NCI-H510A (cell line): Measurements from ENCODE around the gene MLXIP.
"Not testable (repeated sequence)": the region's sequence is repeated elsewhere in the genome, so short reads cannot be mapped to it uniquely, and the experiment has no call there.

Experiments used
- DNase-seq: peaks from one replicate; lab custom pipeline; 2025; lab: John Stamatoyannopoulos, UW

MLXIP gene

DNA sequence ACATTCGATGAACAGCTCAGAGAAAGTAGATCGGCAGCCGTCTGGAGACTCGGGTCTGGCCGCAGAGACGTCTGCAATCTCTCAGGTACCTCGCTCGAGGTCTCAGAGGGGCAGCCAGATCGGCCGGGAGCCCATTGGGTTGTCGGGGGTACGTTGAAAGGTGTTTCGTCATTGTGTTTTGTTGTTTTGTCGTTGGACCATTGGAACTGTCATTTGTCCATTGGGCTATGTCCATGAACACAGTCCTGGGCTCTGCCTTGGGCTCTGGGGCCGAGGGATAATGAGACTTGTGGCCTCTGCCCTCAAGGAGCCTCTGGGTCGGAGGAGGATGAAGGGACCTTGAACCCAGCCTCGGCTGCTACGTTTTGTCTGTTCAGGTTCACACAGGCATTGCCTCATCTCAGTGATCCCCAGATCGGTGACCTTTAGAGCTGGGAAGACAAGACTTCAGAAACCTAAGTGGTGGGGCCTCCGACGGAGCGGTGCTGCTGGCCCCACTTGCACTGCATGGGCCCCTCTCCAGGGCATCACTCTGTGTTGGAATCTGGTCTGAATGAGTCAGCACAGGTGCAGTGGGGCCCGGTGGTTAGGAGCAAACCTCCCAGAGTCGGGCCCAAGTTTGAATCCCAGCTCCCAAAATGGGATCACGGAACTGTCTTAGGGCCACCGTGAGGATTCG, 23.6 kb upstream of the MLXIP start:
- no peak for DNase-seq

DNA sequence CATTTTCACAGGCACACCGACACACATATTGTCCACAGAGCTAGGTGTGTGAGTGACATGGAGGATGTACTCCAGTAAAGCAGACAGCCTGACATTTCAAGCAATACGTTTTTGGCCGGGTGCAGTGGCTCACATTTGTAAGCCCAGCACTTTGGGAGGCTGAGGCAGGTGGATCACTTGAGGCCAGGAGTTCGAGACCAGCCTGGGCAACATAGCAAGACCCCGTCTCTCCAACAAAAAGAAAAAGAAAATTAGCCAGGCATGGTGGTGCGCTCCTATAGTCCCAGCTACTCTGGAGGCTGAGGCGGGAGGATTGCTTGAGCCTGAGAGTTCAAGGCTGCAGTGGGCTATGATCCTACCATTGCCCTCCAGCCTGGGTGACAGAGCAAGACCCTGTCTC, 22.1 kb upstream of the MLXIP start:
- DNase-seq, result not testable (repeated sequence)

DNA sequence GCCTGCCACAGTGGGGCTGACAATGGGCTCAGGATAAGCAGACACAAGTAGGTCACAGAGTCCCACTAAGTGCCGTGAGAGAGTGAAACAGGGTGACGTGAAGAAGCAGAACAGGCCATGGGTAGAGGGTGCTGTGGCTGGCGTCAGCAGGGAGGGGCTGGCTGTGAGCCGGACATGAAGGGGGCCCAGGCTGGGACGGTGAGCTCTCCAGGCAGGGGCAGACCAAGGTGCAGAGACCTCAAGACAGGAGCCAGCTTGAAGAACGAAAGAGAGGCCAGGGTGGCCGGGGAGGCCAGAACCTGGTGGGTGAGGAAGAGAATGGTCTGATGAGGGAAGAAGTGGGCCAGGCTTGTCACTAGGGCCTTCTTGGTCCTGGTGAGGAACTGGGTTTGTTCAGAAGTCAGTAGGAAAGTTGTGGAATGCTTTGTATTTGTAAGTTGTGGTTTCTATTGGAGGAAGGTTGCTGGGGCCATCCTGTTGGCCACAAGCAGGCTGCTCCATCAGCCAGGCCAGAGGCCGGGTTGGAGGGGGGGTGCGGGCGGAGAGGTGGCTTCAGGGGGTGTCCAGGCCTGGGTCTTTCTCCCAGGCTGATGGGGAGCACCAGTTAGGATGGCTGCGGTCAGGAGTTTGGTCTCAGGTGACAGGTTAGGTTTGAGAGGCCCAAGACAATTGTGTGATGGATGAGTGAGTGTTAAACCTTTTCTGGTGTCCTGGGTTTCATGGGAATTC, 21.4 kb upstream of the MLXIP start:
- DNase-seq, result no peak

DNA sequence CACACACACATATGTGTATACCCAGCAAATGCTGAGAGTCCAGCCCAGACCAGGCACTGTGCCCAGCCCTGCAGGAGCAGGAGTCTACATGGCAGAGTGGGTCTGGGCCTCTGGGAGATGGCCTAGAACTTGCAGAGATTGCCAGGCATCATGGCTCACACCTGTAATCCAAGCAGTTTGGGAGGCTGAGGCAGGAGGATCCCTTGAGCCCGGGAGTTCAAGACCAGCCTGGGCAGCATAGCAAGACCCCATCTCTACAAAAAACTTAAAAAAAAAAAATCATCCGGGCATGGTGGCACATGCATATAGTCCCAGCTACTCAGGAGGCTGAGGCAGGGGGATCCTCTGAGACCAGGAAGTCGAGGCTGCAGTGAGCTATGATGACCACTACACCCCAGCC, 20.8 kb upstream of the MLXIP start:
- no peak for DNase-seq

DNA sequence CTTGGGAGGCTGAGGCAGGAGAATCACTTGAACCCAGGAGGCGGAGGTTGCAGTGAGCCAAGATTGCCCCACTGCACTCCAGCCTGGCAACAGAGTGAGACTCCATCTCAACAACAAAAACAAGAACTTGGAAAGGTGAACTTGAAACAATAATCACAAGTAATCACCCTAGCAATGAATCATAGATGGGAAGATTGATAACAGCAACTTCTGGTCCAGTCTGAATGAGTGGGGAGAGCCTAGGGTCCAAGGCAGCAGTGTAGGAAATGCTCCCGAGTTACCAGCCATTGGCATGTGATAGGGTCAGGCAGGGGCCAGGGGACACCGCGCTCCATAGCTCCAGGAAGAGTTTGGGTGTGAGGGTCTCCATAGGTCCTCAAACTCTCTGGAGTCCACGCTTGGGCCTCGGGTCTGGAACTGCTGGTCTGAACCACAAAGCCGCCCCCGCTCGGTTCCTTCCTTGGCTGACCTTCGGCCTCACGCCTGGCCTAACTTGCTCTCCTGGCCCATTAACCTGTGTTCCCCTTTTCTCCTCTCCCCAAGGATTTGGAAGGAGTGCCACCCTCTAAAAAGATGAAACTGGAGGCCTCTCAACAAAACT, 19.9 kb upstream of the MLXIP start:
- DNase-seq, result no peak

DNA sequence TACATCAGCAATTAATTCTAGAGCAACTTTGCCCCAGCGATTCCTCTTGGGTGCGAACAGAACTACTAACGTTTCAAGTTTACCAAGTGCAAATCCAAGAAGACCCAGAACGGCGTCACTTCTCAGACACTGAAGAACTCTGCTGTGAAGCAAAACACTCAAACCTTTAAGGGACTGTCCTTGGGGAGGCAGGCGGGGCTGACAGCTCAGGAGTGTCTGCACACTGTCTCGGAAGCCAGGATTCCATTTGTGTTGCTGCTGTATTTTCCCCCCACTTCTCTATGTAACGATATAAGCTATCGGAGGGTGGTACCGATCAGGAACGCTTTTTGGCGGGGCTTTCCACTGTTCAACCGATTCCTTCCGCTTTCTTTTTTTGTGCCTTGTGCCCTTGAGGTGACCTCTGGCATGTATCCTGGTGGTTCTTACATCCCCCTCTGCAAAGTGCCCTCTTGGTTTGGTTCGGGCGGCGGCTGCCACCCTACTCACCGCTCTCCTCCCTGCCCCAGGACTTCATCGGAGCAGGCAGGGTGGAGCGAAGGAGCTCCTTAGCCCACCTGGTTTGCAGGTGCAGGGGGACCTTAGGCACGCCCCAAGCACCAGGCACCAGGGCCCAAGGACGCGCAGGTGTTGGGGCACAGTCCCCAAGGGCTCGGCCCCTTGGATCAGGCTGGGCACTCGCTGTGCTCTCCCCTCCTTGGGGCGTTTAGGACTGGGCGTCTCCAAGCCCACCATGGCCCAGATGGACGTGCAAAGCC, 19.2 kb upstream of the MLXIP start:
- DNase-seq, result no peak

DNA sequence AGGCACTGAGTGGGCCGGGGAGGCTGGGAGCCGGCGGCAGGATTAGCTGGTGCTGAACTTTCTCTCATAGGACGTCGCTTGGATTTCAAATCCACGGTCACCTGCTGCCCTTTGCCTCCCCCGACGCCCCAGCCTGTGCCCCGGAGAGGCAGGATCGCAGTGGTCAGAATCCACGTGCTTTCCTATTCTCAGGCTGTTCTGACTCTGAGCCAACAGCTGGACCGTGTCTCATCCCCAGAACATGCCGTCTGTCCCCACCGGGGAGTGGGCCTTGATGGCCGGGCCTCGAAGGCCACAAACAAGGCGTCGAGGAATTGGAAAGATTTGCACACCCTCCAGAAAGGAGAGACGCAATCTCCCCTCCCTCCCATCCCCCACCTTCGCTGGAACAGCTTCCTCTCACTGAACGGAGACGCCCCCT, 18.5 kb upstream of the MLXIP start:
- DNase-seq, result no peak

DNA sequence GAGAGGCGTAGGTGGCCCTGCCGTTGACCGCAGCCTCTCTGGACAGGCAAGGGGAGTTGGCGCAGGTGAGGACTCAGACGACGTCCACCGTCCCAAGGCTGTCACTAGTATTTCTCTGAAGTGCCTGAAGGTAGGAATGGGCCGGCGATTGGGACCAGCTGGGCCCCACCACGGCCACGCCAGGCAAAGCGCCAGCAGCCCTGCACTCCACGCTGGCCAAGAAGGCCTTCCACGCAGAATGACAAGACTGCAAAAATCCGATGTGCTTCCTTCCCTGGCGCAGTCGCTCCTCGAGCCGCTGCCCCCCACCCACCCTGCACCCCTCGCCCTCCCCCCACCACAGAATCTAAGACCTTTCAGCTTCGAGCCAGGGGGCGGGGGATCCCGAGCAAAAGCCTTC, 17.3 kb upstream of the MLXIP start:
- no peak for DNase-seq

DNA sequence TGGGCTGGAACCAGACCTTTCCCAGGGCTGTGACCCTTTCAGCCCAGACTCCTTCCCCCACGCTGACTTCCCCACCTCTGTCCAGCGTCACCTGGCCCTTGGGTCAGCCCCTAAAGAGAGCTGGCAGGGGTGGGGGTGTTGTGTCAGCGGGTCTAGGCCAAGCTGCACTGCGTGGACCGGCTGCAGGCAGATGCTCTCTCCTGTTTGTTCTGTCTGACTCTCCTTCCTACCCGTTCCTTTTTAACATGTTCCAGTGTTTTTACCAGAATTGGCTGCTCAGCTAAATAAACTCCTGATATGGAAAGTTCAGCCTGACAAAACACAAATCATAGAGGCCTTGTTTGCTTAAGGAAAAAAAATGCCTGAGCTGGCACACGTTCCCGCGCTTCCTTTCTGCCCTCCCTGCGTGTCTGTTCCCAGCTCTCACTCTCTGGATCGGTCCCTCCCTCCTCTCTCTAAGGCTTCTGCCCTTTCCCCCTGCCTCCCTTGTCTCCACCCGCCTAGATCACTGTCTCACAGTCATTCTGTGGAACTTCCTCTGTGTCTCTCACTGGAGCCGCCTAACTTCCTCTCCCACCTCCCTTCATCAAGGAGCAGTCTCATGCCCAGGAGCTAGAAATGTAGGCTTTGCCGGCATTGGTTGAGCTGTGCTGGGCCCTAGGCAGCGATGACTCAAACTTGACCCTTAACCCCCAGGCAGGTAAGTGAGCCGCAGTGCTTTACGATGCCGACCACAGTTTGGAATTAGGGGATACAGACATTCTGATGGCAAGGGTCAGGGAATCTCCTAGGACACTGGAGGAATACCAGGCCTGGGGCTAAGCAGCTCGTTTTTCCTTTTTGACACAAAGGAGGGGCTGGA, 15.5 kb upstream of the MLXIP start:
- peak; percentile 39 for DNase-seq

DNA sequence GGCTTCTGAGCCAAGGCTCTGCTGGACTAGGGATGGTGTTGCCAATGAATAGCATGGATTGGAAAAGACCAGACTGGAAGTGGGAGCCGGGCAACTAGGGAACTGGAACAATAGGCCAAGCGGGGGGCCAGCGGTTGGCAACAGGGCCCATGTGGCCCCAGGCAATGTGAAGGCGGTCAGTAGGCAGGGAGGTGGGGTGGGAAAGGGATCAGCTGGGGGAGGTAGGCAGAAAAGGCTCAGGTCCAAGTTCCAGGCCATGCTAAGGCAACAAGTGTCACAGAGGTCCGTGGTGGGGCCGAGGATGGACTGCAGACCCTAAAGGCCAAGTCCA, 14.9 kb upstream of the MLXIP start:
- no peak for DNase-seq

DNA sequence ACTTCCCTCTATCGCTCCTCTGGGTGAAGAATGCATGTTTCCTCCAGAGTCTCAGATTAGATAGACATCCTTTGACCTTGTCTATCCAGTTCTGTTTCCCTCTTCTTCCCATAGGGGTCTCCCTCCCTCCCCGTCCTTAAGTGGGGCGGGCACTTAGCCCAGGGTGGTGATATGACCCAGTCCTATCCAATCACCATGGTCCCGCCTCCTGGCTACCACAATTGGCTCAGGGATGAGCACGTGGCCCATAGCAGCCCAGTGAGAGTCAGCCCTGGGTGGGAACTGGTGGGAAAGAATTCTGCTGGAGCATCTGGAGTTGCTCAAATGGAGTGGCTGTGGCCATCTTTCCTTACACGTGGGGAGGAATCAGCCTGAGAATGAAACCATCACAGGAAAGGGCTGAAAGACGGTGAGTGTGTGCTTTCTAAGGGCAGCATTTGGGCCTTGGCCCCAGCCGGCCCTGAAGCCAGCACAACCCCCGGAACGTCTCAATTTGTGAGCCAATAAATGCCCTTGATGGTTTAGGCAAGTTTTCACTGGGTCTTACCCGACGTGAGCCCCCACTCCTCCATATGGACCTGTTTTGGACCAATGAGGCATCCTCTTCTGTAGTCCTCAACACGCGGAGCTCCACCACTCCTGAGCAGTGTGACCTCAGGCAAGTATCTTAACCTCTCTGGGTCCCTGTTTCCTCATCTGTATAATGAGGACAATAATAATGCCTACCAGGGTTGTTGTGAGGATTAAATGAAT, 14.4 kb upstream of the MLXIP start:
- peak; percentile 99 for DNase-seq

DNA sequence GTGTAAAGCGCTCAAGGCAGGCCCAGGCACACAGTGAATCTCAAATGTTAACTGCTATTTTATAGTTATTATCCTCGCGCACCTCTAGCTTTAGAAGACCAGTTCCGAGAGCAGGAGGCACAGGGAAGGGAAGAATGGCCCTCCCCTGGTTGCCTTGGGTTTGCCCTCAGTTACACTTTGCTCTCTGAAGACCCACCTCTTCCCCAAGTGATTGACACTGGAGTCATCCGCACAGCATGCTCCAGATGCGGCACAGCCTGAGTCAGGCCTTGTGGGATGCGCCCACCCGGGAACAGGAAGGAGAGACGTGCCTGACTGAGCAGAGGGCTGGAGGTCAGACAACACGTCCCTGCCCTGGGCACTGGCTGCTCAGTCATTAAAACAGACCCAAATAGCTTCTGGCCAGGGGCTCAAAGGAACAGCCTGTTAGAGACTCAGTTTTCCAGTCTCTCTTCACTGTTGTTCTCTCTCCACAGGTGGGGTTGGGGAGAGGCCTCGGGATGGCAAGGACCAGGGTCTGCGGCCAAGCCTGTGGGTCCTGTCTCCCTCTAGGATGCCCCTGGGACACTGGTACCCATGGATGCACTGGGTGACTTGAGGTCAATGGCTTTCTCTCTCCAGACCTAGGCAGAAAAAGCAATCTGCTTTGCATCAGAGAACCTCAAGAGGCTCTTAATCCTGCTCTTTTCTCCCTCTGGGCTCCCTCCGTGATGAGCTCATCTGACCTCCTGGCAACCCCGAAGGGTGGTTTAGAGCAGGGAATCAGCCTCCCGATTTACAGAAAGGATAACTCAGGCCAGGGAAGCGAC, 13.6 kb upstream of the MLXIP start:
- peak; percentile 83 for DNase-seq

DNA sequence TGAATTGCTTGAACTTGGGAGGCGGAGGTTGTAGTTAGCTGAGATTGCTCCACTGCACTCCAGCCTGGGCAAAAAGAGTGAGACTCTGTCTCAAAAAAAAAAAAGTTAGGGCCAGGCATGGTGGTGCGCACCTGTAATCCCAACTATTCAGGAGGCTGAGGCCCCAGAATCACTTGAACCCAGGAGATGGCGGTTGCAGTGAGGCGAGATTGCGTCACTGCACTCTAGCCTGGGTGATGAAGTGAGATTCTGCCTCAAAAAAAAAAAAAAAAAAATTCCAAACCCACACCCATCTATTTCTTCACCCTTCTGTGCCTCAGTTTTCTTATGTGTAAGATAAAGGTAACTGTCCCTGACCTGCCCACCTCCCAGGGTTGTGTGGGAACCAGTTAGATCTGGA, 11.0 kb upstream of the MLXIP start:
- no peak for DNase-seq

DNA sequence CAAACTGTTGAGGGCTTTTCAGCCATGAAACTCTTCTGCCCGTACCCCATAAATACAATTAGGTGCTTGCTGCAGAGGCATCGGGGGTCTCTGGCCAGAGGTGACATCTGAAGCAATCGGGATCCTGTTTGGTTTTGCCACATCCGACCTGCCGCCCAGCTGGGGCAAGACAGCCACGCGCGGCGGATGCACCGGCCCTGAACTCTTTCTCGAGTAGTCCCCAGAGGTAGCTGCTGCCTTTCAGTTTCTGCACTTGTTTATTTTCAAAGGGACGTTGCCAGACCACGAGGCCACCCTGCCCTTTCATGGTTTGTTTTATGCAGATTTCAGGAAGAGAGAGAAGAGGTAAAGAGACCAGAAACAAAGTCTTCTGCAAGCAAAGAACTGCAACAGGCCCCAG, 10.6 kb upstream of the MLXIP start:
- no peak for DNase-seq

DNA sequence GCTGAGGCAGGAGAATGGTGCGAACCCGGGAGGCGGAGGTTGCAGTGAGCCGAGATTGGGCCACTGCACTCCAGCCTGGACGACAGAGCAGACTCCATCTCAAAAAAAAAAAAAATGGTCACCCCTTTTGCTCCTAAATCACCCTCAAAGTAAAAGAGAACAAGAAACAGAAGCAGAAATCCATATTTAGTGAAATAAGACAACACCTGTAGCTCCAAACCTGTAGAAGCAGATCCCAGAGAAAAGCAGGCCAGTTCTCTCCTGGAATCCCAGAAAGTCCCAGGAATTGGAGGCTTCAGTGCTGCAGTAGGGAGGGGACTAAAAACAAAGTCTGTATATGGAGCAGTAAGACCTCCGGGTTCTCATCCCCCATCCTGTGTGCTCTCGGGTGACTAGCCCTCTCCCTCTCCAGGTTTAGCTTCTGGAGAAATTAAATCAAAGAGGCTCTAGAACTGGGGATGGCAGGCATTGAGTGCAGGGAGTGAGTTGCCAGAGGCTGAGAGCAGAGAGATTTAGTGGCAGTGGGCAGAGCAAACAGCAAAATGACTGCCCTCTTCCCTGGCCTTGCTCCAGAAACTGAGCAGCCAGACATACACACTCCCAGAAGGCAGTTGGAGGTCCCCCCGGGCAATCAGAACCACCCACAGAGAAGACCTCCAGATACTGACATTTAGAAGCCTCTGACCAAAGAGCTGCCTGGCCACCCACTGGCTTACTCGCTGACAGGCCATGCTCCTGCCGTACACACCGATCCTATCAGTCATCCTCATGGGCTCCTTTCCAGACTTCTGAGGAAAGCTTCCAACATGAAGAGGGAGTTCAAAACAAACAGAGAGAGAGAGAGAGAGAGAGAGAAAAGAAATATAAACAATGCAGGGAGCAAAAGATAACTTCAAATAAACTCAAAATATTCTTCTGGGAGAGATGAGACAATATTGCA, 6.3 kb upstream of the MLXIP start:
- DNase-seq, result no peak

DNA sequence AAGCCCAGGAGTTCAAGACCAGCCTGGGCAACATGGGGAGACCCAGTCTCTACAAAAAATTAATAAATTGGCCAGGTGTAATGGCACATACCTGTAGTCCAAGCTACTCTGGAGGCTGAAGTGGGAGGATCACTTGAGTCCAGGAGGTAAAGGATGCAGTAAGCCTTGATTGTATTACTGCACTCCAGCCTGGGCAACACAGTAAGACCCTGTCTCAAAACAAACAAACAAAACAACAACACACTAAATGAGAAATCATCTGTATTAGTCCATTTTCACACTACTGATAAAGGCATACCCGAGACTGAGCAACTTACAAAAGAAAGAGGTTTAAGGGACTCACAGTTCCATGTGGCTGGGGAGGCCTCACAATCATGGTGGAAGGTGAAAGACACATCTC, 4.7 kb upstream of the MLXIP start:
- no peak for DNase-seq

DNA sequence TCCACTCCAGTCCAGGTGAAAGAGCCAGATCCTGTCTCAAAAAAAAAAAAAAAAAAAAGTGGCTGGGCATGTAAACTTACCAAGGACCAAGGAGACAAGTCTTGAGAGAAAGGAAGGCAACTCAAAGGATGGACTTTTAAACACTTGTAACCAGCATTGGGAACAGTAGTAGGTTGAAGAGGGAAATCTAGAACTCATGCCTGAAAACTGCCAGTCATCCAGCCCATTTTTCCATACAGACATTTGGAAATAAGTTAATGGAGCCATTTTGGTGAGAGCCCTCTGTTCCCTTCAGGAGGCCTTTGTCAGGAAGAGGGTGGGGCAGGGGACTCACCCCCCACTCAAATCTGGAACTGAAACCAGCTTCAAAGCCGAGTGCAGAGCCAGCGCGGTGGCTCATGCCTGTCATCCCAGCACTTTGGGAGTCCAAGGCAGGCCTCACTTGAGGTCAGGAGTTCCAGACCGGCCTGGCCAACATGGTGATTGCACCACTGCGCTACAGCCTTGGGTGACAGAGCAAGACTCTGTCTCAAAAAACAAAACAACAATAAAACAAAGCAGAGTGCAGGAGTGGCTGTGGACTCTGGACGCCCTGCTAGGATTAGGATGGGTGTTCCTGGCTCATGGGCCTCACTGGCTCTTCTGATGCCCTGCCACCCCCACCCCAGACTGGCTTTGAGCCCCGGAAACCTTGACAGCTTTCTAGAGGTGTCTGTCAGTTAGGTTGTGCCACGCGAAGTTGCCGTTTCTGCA, 1.6 kb upstream of the MLXIP start:
- DNase-seq, result no peak

DNA sequence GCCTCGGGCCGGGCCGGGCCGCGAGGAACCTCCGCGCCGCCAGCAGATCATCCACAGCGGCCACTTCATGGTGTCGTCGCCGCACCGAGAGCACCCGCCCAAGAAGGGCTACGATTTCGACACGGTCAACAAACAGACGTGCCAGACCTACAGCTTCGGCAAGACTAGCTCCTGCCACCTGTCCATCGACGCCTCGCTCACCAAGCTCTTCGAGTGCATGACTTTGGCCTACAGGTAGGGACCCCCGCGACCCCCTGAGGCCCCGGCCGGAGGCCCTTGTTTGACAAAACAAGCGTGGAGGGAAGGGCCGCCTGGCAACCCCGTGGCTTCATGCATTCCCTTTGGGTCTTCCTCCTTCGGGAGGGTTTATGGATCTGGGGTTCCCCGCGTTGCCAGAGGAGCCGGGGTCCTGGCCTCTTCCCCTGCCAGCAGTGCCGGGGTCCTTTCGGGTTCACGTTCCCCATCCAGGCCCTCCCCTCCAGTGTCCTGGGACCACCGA, 526 bp downstream of the MLXIP start:
- DNase-seq, result no peak
